Measurements from ENCODE around the gene LCE2B. TPM values are rescaled to one million over a fixed set of nuclear protein-coding genes. Genes with fewer than 3 reads are reported as not detected.

Gene LCE2B
- total and polyA plus RNA-seq, 9 donors: not detected

- TF ChIP-seq, protein P1, sequence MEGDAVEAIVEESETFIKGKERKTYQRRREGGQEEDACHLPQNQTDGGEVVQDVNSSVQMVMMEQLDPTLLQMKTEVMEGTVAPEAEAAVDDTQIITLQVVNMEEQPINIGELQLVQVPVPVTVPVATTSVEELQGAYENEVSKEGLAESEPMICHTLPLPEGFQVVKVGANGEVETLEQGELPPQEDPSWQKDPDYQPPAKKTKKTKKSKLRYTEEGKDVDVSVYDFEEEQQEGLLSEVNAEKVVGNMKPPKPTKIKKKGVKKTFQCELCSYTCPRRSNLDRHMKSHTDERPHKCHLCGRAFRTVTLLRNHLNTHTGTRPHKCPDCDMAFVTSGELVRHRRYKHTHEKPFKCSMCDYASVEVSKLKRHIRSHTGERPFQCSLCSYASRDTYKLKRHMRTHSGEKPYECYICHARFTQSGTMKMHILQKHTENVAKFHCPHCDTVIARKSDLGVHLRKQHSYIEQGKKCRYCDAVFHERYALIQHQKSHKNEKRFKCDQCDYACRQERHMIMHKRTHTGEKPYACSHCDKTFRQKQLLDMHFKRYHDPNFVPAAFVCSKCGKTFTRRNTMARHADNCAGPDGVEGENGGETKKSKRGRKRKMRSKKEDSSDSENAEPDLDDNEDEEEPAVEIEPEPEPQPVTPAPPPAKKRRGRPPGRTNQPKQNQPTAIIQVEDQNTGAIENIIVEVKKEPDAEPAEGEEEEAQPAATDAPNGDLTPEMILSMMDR (IDR thresholded peaks at IDR 0.05): no peak
- TF ChIP-seq POLR2A (IDR thresholded peaks at IDR 0.05) (no peak), EP300 (IDR thresholded peaks at IDR 0.05) (no peak)
- no peaks in the 10 kb centered on the region for H3K4me1 ChIP-seq (ENCODE audit: insufficient read depth)
- H3K9me3 ChIP-seq: no peaks in the 10 kb centered on the region
- H3K36me3 ChIP-seq: no peaks in the 10 kb centered on the region
- no peak overlapping the region for H3K4me3 ChIP-seq
- DNase-seq: no peak
- H3K27me3 ChIP-seq: no peaks in the 10 kb centered on the region
- WGBS, 3 donors: 32 to 37% (median 32%) methylated on average over 10 of the region's 10 CpGs
- intact Hi-C loops (cut with DNase I): no loop called here
- no peak overlapping the region for H3K27ac ChIP-seq
Measured at GRCh38 chr1:152654110-152654509, 31.8 kb upstream of the LCE2B start.

- intact Hi-C loops (cut with DNase I): no loop called here
Measured at GRCh38 chr1:152656459-152656858, 29.5 kb upstream of the LCE2B start.

DNA sequence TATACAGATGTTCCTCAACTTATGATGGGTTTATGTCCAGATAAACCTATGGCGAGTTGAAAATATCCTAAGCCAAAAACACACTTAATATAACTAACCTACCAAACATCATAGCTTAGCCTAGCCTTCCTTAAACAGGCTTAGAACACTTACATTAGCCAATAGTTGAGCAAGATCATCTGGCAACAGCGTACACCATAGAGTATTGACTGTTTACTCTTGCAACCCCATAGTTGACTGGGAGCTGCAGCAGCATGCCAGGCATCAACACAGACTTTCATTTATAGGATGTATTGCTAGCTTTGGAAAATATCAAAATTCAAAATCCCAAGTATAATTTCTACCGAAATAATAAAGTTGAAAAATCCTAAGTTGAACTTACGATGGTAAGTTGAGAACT is 28.2 kb upstream of the LCE2B start:
- intact Hi-C loops (cut with DNase I): no loop called here
- DNase-seq: no peak

More at GRCh38 chr1:152656459-152656858, 29.5 kb upstream of the LCE2B start:
- TF ChIP-seq EP300 (IDR thresholded peaks at IDR 0.05): no peak
- TF ChIP-seq, protein P1 (IDR thresholded peaks at IDR 0.05): no peak
- no peak for TF ChIP-seq POLR2A (IDR thresholded peaks at IDR 0.05)
- Histone ChIP-seq H3K4me1 (ENCODE audit: insufficient read depth) (no peaks in the 10 kb centered on the region), H3K4me3 (no peak overlapping the region), H3K27ac (no peak overlapping the region), H3K36me3 (no peaks in the 10 kb centered on the region), H3K27me3 (no peaks in the 10 kb centered on the region), H3K9me3 (no peaks in the 10 kb centered on the region)
- DNase-seq: no peak
- 62 to 85% (median 84%) methylated on average over 2 of the region's 2 CpGs for WGBS, 3 donors

GRCh38 chr1:152658649-152659048 is 27.3 kb upstream of the LCE2B start:
- intact Hi-C loops (cut with DNase I): no loop called here
- 94 to 95% (median 95%) methylated on average over 3 of the region's 3 CpGs for WGBS, 3 donors

More for the DNA sequence above, 28.2 kb upstream of the LCE2B start:
- Histone ChIP-seq H3K27me3 (no peaks in the 10 kb centered on the region), H3K9me3 (no peaks in the 10 kb centered on the region), H3K4me3 (no peak overlapping the region), H3K36me3 (no peaks in the 10 kb centered on the region), H3K4me1 (ENCODE audit: insufficient read depth) (no peaks in the 10 kb centered on the region), H3K27ac (no peak overlapping the region)
- no peak for TF ChIP-seq EP300 (IDR thresholded peaks at IDR 0.05)
- TF ChIP-seq, protein P1 (IDR thresholded peaks at IDR 0.05): no peak
- no peak for TF ChIP-seq POLR2A (IDR thresholded peaks at IDR 0.05)
- 83 to 95% (median 91%) methylated on average over 4 of the region's 4 CpGs for WGBS, 3 donors

More at GRCh38 chr1:152658649-152659048, 27.3 kb upstream of the LCE2B start:
- no peaks in the 10 kb centered on the region for H3K27me3 ChIP-seq
- TF ChIP-seq, protein P1 (IDR thresholded peaks at IDR 0.05): no peak
- TF ChIP-seq EP300 (IDR thresholded peaks at IDR 0.05) (no peak), POLR2A (IDR thresholded peaks at IDR 0.05) (no peak)
- H3K4me3 ChIP-seq: no peak overlapping the region
- H3K9me3 ChIP-seq: no peaks in the 10 kb centered on the region
- no peaks in the 10 kb centered on the region for H3K36me3 ChIP-seq
- no peak for DNase-seq
- no peak overlapping the region for H3K27ac ChIP-seq
- H3K4me1 ChIP-seq (ENCODE audit: insufficient read depth): no peaks in the 10 kb centered on the region
